Measurements from ENCODE around the gene ASPA.

DNA sequence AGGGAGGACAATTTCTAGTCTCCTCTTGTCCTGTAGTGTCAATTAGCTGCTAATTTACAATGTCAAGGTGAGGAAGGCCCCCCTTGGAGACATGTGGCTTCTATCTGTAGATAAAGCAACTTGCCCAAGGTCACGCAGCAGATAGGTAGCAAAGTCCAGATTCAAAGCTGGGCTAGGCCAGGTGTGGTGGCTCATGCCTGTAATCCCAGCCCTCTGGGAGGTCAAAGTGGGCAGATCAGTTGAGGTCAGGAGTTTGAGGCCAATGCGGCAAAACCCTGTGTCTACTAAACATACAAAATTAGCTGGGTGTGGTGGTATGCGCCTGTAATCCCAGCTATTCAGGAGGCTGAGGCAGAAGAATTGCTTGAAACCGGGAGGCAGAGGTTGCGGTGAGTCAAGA lies 70.7 kb downstream of the ASPA start:
- no peak for TF ChIP-seq POLR2A (IDR thresholded peaks at IDR 0.05)
- TF ChIP-seq, protein P1, sequence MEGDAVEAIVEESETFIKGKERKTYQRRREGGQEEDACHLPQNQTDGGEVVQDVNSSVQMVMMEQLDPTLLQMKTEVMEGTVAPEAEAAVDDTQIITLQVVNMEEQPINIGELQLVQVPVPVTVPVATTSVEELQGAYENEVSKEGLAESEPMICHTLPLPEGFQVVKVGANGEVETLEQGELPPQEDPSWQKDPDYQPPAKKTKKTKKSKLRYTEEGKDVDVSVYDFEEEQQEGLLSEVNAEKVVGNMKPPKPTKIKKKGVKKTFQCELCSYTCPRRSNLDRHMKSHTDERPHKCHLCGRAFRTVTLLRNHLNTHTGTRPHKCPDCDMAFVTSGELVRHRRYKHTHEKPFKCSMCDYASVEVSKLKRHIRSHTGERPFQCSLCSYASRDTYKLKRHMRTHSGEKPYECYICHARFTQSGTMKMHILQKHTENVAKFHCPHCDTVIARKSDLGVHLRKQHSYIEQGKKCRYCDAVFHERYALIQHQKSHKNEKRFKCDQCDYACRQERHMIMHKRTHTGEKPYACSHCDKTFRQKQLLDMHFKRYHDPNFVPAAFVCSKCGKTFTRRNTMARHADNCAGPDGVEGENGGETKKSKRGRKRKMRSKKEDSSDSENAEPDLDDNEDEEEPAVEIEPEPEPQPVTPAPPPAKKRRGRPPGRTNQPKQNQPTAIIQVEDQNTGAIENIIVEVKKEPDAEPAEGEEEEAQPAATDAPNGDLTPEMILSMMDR (IDR thresholded peaks at IDR 0.05), result no peak
